Measurements from ENCODE around the gene PDCD1. TPM values are rescaled to one million over a fixed set of nuclear protein-coding genes. Genes with fewer than 3 reads are reported as not detected.

The PDCD1 gene
- total and polyA plus RNA-seq, 10 of the 15 experiments (the other 5 are each of a cell fraction or from before 2014, with no cell fraction given) = 0.62 to 6.4 (median 2.9) TPM; not detected in 2

DNA sequence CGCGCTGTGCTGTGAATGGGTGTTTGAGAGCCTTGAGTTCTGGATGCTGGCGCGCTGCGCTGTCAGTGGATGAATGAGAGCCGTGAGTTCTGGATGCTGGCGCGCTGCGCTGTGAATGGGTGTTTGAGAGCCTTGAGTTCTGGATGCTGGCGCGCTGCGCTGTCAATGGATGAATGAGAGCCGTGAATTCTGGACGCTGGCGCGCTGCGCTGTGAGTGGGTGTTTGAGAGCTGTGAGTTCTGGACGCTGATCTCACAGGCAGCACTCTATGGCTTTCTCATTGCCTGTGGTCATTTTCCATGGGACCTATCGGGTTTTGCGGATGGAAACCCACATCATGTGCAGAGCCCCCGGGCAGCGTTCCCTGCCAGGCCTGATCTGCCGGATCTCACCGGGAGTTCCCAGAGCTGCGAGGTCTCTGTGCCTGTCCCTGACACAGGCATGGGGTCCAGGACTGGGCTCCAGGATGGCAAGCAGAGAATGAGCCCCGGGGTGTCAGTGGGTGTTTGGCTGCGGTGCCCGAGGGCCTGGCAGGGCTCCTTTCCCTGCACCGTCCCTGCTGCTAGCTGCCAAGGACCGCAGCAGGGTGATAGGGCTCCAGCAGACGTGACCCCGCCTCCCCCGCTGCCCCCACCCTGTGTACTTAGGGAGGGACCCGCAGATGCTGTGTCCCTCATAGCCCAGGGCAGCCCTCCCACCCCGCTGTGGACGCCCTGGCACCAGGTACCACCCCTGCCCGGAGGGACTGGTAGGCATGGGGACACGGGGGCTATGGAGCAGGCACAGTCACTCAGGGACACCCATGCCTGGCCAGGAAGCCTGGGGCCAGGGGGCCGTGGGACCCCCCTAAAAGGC lies 9.7 kb downstream of the PDCD1 start:
- no peak for ATAC-seq
- RAD21 ChIA-PET (ENCODE audit: unreplicated experiment) = no interaction called here
- H3K9ac ChIP-seq (ENCODE audit: control insufficient read depth, insufficient read depth, low read length) = no peak overlapping the region

More for the DNA sequence above, 9.7 kb downstream of the PDCD1 start:
- Histone ChIP-seq H2AFZ (ENCODE audit: control insufficient read depth, low read depth, low read length) (no peak overlapping the region), H3K27me3 (replicated peaks in 1 of 2; ENCODE audit: control insufficient read depth in 2 of 2, insufficient read depth in 2 of 2, low read length in 1 of 2) (no peaks in the 10 kb centered on the region; a peak in 1 of 4 replicates), H3K79me2 (ENCODE audit: control insufficient read depth, insufficient read depth, low read length) (no peaks in the 10 kb centered on the region), H3K4me2 (ENCODE audit: control insufficient read depth, insufficient read depth) (no peak overlapping the region), H3K9me3 (replicated peaks; ENCODE audit: control insufficient read depth, insufficient read depth, low read length) (no peaks in the 10 kb centered on the region), H3K4me1 (ENCODE audit: control insufficient read depth, insufficient read depth, low read length) (peaks cover 9% of the 10 kb centered on the region), H4K20me1 (ENCODE audit: control insufficient read depth, insufficient read depth) (no peaks in the 10 kb centered on the region), H3K27ac (ENCODE audit: control insufficient read depth, insufficient read depth) (no peak overlapping the region), H3K4me3 (no peak overlapping the region), H3K36me3 (ENCODE audit: control insufficient read depth in 2 of 2, insufficient read depth in 2 of 2, low read length in 1 of 2) (no peaks in the 10 kb centered on the region)
- ChIA-PET CTCF (no interaction called here), SMC1A (ENCODE audit: uncharacterized antibody, unreplicated experiment) (no interaction called here), POLR2A (no interaction called here)
- DNase-seq (ENCODE audit: low read depth, low spot score) (no peak), FAIRE-seq (no peak)
- intact Hi-C loops (cut with micrococcal nuclease; ENCODE audit: unreplicated experiment) = loop anchor here (10.0 kb wide), 1 partner anchor 114 kb away; the partner anchor contains the start of gene D2HGDH
- no TSS peak for BruUV-seq (replicated peaks)
- no peak for TF ChIP-seq SMAD1 (IDR thresholded peaks at IDR 0.05; ENCODE audit: low read depth, partially characterized antibody)
- no peak for TF ChIP-seq TAF1 (IDR thresholded peaks at IDR 0.05; ENCODE audit: borderline replicate concordance, low read depth, low read length)
- TF ChIP-seq, protein P1, sequence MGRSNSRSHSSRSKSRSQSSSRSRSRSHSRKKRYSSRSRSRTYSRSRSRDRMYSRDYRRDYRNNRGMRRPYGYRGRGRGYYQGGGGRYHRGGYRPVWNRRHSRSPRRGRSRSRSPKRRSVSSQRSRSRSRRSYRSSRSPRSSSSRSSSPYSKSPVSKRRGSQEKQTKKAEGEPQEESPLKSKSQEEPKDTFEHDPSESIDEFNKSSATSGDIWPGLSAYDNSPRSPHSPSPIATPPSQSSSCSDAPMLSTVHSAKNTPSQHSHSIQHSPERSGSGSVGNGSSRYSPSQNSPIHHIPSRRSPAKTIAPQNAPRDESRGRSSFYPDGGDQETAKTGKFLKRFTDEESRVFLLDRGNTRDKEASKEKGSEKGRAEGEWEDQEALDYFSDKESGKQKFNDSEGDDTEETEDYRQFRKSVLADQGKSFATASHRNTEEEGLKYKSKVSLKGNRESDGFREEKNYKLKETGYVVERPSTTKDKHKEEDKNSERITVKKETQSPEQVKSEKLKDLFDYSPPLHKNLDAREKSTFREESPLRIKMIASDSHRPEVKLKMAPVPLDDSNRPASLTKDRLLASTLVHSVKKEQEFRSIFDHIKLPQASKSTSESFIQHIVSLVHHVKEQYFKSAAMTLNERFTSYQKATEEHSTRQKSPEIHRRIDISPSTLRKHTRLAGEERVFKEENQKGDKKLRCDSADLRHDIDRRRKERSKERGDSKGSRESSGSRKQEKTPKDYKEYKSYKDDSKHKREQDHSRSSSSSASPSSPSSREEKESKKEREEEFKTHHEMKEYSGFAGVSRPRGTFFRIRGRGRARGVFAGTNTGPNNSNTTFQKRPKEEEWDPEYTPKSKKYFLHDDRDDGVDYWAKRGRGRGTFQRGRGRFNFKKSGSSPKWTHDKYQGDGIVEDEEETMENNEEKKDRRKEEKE (IDR thresholded peaks at IDR 0.05) = no peak
- no peak for TF ChIP-seq MTA3 (IDR thresholded peaks at IDR 0.05; ENCODE audit: borderline replicate concordance, low read length)
- TF ChIP-seq ZNF217 (IDR thresholded peaks at IDR 0.05) = no peak
- no peak for TF ChIP-seq KDM1A (IDR thresholded peaks at IDR 0.05; ENCODE audit: borderline replicate concordance)
- no peak for TF ChIP-seq RFX5 (IDR thresholded peaks at IDR 0.05; ENCODE audit: low read depth, low read length)
- 74% methylated on average over 37 of the region's 39 CpGs for whole genome bisulfite sequencing (ENCODE audit: insufficient coverage, insufficient replicate concordance, low lambda C conversion rate, missing lambda C conversion rate)
- in situ Hi-C loops (cut with MboI) = no loop called here
